Activated CD8-positive, alpha-beta memory T cell treated with anti-CD3 and anti-CD28 coated beads for 24 hours (primary cell): ENCODE results near the gene APOBEC3H.
A peak's percentile ranks its signal among the peaks of the same experiment; 100 is the strongest.
"Not testable (repeated sequence)": the region's sequence is repeated elsewhere in the genome, so short reads cannot be mapped to it uniquely, and the experiment has no call there.

Experiments used
- DNase-seq: peaks from one replicate; pipeline ENCODE4 v3.0.0-alpha.2; 2020

The APOBEC3H gene

GRCh38 chr22:39097098-39098020, at the start of gene APOBEC3H:
TSS of gene APOBEC3H (plus strand) at chr22:39097244. CDS start at chr22:39100279, 3,035 bp downstream.
- no peak for DNase-seq

- not testable (repeated sequence) for DNase-seq
Measured at GRCh38 chr22:39049486-39049885, 47.6 kb upstream of the APOBEC3H start.

GRCh38 chr22:39051844-39052495, 45.1 kb upstream of the APOBEC3H start:
- DNase-seq: not testable (repeated sequence)

DNA sequence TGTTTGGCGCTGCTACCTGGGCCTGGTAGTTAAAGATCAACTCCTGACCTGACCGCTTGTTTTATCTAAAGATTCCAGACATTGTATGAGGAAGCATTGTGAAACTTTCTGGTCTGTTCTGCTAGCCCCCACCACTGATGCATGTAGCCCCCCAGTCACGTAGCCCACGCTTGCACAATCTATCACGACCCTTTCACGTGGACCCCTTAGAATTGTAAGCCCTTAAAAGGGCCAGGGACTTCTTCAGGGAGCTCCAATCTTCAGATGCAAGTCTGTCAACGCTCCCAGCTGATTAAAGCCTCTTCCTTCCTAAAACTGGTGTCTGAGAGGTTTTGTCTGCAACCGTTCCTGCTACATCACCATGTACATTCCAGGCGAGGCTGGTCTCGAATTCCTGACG, 41.4 kb upstream of the APOBEC3H start:
- no peak for DNase-seq

DNA sequence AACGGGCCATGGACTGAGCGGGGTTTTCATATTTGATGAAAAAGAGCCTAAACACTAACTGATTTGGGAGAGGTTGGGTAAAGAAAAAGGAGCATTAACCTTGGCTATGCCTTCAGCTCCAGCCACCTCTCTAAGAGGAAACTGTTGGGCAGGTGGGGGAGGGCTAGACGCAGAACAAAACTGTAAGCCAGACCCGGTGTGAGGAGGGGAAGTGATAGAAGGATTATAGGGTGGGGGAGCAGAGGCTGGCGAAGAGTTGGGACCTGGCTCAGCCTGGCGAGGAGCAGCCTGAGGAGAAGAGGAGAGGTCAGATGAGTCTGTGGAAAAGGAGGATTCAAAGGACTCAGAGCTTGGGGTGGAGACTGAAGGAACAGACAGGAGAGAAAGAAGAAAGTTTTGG, 35.8 kb upstream of the APOBEC3H start:
- DNase-seq: not testable (repeated sequence)

GRCh38 chr22:39061951-39062350, 35.1 kb upstream of the APOBEC3H start:
- not testable (repeated sequence) for DNase-seq

DNA sequence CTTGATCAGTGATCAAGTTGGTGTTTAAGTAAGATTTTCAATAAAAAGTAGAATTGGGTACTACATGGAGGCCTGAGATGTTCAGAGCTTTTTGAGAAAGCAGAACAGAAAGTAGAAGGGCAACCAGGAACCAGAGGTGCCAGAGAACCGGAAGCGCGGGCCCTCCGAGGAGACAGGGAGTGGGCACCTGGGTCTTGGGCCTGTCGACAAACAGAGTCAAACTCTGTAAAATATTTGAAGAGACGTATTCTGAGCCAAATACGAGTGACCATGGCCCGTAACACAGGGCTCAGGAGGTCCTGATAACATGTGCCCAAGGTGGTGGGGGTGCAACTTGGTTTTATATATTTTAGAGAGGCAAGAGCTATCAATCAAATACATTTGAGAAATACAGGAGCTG, 33.1 kb upstream of the APOBEC3H start:
- DNase-seq: not testable (repeated sequence)

DNA sequence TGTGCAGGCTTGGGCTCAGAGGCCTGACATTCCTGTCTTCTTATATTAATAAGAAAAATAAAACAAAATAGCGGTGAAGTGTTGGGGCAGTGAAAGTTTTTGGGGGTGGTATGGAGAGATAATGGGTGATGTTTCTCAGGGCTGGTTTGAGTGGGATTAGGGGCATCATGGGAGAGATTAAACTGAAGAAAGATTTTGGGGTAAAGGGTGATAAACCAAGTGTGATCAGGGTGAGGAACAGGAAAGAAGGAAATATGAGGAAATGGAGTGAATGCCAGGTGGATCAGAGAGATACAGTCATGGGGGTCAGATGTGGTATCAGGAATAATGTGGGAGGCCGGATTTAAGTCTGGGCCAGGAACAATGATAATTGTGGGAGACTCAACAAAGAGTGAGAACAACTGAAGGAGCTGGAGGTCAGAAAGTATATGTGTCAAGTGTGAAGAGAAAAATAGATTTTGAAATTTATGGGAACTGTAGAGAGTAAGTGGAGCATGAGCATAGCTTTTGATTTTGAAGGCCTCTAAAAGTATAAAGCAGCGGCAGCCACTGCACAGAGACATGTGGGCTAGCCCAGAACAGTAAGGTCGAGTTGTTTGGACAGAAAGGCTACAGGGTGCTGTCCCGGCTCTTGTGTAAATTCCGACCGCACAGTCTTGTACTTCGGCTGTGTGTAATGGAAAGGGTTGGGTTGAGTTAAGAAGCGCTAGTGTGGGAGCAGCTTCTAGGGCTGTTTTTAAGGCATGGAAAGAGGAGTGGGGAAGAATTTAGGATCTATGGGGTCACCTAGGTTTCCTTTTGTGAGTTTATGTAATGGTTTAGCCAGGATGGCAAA, 30.4 kb upstream of the APOBEC3H start:
- DNase-seq: not testable (repeated sequence)

DNA sequence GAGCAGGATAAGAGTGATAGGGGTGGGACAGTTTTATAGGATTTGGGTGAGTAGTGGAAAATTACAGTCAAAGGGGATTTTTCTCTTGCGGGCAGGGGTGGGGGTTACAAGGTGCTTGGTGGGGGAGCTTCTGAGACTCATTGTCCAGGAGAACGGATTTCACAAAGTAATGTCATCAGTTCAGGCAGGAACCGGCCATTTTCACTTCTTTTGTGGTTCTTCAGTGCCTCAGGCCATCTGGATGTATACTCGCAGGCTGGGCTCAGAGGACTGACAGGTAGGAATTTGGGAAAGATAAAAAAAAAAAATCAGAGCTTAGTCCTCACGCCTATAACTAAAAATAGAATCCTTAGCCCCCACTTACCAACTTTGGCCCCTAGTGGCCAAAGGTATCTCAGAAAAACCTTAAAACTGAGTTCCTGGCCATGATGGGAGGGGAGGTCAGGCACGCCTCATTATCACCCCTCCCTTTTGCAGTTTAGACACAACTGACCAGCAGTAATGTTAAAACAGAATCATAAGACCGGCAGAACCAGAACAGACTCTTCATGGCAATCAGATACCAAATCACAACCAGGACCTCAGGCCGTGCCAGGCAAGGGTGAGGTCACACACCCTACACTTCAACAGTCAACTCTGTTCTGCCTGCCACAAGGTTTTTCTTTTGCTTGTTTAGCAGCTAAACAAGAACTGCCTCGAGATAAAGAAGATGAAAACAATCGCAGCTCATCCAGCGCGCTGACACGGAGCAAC, 28.8 kb upstream of the APOBEC3H start:
- no peak for DNase-seq

DNA sequence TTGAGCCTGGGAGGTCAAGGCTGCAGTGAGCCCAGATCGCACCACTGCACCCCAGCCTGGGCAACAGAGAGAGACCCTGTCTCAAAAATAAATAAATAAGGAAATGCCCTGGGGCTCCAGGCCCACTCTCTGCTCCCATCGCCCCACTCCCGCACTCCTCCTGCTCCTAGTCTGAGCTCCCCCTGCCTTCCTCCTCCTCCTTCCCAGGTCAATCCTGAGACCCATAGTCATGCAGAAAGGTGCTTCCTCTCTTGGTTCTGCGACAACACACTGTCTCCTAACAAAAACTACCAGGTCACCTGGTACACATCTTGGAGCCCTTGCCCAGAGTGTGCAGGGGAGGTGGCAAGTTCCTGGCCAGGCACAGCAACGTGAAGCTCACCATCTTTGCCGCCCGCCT, 26.9 kb upstream of the APOBEC3H start:
- DNase-seq: no peak

DNA sequence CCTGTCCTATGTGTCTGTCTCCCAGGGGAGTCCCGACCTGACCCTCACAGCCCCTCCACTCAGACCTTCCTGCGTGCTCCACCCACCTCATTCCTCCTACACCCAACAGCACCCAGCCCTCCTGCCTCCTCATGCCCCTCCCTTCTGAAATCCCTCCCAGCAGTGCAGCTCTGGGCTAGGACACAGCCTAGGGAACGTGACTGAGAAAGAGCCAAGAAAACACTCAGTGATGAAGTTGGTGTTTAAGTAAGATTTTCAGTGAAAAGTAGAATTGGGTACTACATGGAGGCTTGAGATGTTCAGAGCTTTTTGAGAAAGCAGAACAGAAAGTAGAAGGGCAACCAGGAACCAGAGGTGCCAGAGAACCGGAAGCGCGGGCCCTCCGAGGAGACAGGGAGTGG, 24.5 kb upstream of the APOBEC3H start:
- not testable (repeated sequence) for DNase-seq

DNA sequence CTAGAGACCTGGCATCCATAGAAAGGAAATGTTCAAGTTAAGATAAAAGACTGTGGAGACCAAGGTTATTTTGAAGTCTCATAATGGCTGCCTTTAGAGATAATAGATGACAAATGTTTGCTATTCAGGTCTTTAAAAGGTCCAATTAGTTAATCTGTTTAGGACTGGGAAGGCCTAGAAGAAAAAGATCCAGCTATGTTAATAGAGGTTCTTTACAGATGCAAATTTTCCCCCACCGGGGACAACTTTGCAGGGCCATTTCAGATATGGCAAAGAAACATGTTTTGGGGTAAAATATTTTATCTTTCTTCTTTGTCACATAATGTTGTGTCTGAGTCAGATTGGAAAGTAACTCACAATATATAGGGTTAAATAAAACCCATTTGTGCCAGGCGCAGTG, 23.1 kb upstream of the APOBEC3H start:
- no peak for DNase-seq

- DNase-seq: not testable (repeated sequence)
Measured at GRCh38 chr22:39076155-39077025, 20.7 kb upstream of the APOBEC3H start.

DNA sequence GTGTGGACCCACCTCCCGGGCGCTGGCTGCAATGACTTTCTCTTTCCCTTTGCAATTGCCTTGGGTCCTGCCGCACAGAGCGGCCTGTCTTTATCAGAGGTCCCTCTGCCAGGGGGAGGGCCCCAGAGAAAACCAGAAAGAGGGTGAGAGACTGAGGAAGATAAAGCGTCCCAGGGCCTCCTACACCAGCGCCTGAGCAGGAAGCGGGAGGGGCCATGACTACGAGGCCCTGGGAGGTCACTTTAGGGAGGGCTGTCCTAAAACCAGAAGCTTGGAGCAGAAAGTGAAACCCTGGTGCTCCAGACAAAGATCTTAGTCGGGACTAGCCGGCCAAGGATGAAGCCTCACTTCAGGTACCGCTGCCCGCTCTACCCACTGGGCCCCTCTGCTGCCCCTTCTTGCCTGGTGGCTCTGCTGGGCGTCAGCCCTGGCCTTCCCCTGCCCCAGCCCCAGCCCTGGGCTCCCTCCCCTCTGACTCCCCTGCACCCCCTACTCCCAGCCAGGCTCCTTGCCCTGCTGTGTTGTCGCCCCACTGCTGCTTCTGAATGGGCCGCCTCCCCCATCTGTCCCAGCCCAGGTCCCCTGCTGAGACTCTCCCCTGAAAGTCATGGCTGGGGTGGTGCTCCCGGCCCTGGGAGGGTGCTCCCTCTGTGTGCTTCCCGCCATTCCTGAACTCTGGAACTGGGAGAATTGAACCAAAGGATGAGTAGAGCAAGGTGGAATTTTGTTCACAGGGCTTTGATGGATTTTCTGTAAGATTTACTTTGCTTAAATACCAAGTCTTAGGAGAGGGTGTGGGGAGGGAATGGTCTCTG, 19.8 kb upstream of the APOBEC3H start, which contains the start of gene APOBEC3G:
TSS of gene APOBEC3G (plus strand) at position 250 of the 815 bp plus-strand sequence. CDS start at position 337, 87 bp downstream.
- peak; percentile 85 for DNase-seq

DNA sequence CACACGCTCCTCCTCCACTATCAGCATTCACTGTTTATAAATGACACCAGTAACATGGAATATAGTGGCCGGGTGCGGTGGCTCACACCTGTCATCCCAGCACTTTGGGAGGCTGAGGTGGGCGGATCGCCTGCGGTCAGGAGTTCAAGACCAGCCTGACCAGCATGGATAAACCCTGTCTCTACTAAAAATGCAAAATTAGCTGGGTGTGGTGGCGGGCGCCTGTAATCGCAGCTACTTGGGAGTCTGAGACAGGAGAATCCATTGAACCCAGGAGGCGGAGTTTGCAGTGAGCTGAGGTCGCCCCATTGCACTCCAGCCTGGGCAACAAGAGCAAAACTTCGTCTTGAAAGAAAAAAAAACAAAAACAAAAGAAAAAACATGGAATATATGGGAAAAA, 19.1 kb upstream of the APOBEC3H start:
- DNase-seq: not testable (repeated sequence)

GRCh38 chr22:39078329-39078728, 18.7 kb upstream of the APOBEC3H start:
- DNase-seq: no peak

DNA sequence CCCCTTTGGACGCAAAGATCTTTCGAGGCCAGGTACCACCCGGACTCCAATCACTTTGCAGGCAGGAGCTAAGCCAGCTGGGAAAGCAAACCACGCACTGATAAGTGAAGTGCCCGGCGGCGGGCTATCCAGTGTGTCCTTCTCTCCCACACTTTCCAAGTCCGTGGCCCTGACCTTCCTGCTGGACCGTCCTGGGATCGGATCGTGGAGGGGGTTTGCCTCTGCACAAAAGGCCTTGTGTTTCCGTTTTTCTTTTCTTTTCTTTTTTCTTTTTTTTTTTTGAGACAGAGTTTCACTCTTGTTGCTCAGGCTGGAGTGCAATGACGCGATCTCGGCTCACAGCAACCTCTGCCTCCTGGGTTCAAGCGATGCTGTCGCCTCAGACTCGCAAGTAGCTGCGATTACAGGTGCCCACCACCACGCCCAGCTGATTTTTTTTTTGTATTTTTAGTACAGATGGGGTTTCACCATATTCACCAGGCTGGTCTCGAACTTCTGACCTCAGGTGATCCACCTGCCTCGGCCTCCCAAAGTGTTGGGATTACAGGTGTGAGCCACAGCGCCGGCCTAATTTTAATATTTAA, 17.9 kb upstream of the APOBEC3H start:
- DNase-seq: not testable (repeated sequence)

GRCh38 chr22:39080052-39080762, 16.8 kb upstream of the APOBEC3H start:
- DNase-seq: no peak

- DNase-seq: no peak
Measured at GRCh38 chr22:39081016-39081415, 16.0 kb upstream of the APOBEC3H start.
